Uterus (tissue), 2 donors: Measurements from ENCODE around the gene BPIFB6.

ENCODE experiments used
- CTCF ChIP-seq, 4 experiments: fragments of 200-600 bp in 2 of 4; fragments of 450-650 bp in 2 of 4; sonication (generic) in 2 of 4; IDR thresholded peaks; one replicate each; pipeline ENCODE4 v1.5.1; 2016 to 2019; ENCODE audit warnings: antibody characterized with exemption in 4 of 4, mild to moderate bottlenecking in 2 of 4, moderate library complexity in 1 of 4
- POLR2A ChIP-seq, 2 donors: fragments of 450-650 bp; IDR thresholded peaks; one replicate each; pipeline ENCODE4 v1.6.1; 2016; ENCODE audit warnings: antibody characterized with exemption in 2 of 2, mild to moderate bottlenecking in 1 of 2, moderate library complexity in 1 of 2

GRCh38 chr20:33014336-33015113 lies 16.9 kb upstream of the BPIFB6 start:
- TF ChIP-seq CTCF (IDR thresholded peaks at IDR 0.05) = no peak
- no peak for TF ChIP-seq POLR2A (IDR thresholded peaks at IDR 0.05)
